SKM-1 treated with dmso at 0.1 percent for 144 hours (cell line): ENCODE measurements around the gene CNTNAP2.

Source experiments
- DNase-seq: peaks from one replicate; lab custom pipeline; 2025; ENCODE audit not compliant: unreplicated experiment; lab: John Stamatoyannopoulos, UW

Gene CNTNAP2

DNA sequence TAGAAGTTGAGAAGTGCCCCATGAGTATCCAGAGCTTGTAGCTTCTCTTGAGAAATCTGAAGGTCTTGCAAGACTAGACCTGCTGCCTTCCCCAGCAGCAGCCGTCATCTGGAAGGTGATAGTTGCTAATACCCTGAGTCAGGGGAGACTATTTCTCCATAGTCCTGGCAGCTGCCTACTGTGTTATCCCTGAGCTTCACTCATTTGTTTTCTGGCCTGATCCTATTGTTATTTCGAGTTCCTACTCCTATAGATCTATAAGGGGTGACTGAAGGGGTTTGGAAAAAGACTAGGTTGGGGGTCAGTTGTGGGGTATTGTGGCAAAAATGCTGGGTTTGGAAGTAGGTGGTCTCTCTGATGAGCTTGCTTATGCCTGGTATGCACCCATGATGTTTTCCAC lies 297.8 kb downstream of the CNTNAP2 start:
- DNase-seq = no peak

DNA sequence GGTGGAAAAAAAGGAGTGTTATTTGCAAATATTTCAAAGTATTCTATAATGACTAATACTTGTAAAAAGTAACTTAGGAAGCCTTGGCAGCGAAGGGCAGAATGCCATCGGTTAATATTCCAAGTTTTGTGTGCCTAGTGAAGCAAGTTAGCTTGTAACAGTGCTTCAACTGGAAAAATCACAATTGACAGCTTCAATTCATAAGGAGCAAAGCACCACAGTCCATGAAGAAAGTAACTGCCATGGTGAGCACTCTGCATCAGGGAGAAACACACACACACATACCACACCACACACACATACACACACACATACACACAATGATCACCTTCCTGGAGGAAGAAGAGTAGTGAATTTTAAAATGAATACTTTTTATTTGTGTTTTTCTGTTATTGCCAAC lies 298.3 kb downstream of the CNTNAP2 start:
- DNase-seq = no peak

DNA sequence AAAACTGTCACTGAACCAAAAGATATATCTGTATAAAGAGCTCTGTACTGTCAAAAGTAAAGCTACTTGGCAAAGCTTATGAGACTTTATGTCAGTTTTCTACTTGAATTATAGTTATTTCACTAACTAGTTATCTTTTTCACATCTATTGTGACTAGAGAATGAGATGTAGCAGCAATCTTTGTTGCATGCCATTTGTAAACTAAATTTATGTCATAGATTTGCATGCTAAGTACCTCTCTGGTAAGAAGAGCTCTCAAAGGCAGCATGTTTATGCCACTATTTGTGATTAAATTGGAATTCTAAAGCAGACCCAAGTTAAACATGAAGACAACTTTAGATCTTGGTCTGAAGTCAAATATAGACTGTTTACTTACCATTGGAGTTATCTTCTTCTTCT lies 300.6 kb downstream of the CNTNAP2 start:
- no peak for DNase-seq

DNA sequence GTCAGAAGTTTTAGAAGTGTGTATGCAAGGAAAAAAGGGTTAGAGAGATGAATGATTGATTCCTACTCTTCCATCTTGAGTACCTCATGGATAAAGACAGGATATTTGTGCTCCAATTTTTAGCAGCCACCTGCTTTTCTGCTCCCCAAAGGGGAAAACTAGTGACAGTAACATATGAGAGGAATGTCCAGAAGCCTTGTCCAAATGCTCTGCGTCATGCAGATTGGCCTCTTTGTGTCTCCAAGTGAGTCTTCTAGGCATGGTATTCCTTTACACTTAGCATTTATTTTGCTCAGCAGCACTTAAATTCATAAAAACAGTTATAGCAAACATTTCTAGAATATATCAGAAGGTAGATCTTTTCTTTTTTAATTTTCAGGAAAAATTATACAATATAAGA lies 306.8 kb downstream of the CNTNAP2 start:
- DNase-seq = no peak

DNA sequence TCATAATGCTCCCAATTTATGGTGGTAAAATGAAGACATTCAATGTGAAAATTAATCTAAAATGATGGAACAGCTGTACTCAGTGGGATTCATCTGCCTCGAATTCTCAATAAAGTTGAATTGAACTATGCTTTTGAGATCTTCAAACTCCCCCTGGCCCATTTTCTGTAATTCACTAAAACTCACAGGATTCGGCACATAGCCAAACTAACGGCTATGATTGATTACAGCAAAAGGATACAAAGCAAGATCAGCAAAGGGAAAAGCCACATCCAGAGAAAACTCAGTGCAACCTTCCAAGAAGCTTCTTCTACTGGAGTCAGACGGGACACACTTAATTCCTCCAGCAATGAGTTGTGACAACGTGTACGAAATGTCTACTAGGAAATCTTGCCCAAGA lies 307.5 kb downstream of the CNTNAP2 start:
- no peak for DNase-seq

DNA sequence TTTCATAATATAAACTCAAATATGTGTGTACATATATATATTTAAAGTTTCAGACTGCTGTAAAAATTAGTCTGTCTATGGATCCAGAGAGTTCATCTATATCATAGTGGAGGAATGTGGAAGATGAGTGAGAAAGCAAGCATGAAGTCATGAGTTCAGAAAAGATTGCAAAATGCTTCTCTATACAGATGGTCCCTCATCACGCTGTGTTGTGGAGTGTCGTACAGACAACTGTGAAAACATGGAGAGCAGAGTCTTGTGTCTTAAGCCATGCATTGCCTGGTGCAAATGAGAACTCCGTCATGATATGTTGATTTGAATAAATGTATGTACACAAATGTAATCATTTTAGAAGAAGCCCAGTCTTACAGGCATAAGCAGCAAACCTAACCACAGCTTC lies 316.9 kb downstream of the CNTNAP2 start:
- no peak for DNase-seq

DNA sequence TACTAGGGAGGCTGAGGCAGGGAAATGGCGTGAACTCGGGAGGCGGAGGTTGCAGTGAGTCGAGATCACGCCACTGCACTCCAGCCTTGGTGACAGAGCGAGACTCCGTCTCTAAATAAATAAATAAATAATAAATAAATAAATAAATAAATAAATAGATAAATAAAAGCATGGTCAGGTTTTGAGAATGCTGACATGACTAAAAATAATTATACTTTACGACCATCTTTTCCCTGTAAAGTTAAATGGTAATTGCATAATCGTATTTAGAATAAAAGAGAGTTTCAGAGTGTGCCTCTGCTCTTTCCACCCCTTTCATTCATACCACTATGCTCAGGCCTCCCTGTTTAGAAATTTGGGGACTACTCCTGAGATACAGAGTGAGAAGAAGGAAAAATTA lies 326.5 kb downstream of the CNTNAP2 start:
- no peak for DNase-seq

DNA sequence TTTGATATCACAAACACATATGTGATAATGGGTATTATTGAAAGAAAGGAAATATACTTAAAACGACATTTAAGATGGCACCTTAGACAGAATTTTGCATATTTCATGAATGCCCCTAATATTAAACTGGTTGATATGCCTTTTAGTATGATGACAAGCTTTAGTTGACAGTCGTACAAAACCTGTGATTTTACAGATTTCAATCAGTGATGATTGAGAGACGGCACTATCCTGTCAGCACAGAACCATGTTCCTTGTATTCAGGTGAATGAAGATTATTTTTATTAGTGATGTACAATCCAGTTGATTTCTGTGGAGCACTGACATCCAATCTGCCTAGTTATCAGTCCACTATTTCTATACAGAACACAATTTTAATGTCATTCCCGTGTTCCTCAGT lies 333.0 kb downstream of the CNTNAP2 start:
- DNase-seq = no peak

DNA sequence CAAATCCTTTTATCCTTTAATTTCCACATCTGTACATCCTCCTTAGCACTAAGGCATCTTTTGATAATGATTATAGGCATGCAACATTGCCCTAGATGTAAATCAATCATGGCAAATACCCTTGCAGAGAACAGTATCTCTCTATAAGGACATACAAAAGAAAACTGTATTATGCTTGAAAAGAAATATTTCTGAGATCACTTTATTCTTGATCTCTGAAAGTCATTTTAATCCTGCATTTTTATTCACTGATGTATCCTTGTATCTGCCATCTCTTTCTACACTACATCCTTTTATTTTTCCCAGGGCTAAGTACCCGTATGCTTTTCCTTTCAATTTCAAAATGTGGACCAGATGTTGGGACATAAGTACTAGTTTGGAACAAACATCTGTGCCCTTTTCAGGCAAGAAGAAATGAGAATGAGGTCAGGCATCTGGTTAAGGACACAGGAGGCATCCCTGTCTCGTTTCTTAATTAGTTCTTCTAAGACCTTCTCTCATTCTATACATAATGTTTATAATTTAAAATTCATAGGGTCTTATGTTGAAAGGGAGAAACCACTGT lies 338.6 kb downstream of the CNTNAP2 start:
- no peak for DNase-seq

DNA sequence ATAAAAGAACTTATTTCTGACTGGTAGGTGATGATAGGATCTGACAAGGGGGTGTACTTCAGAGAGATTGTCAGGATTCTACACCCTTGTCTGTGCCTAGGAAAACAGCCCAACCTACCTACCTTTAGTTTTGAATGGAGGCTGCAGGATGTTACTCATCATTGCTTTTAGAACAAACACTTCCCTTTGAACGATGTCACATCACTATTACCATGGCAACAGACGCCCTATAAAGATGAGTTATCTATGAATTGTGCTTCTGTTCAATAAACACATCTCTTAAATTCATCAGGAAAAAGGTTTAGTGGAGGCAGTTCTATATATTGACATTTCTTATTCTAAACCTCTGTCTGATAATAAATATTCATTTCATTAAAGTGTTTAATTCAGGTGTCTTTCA lies 362.4 kb downstream of the CNTNAP2 start:
- no peak for DNase-seq

DNA sequence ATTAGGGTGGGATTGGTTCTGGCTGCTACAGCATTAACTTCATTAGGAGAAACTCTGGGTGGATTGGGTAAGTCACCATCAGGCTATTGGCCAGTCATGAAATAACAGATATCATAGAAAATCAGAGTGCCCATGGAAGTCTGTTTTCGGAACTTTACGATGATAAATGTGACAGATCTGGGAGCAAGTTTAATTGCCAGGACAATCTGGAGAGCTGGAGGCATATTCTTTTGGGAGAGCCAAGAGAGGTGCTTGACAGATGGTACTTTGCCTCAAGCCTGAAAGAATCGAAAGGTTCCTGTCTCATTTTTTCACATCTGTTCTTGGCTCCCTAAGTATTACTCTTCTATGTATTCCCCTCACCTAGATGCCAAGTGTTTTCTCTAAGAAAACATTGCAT lies 369.9 kb downstream of the CNTNAP2 start:
- no peak for DNase-seq

DNA sequence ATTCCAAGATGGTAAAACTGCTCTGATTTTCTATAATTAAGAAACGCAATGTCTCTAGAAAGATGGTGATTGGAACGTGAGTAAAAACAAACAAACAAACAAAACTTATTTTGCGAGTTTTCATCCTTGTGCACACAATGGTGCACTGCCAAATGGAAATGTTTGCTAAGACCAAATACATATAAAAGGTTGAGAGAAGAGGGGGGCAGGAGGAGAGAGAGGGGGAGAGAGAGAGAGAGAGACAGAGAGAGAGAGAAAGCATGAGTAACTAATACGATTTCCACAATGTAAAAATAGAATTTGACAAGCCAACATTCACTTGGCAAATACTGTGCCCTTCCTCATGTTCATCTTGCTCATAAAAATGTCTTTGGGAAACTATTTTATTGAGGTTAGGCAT lies 375.4 kb downstream of the CNTNAP2 start:
- no peak for DNase-seq

DNA sequence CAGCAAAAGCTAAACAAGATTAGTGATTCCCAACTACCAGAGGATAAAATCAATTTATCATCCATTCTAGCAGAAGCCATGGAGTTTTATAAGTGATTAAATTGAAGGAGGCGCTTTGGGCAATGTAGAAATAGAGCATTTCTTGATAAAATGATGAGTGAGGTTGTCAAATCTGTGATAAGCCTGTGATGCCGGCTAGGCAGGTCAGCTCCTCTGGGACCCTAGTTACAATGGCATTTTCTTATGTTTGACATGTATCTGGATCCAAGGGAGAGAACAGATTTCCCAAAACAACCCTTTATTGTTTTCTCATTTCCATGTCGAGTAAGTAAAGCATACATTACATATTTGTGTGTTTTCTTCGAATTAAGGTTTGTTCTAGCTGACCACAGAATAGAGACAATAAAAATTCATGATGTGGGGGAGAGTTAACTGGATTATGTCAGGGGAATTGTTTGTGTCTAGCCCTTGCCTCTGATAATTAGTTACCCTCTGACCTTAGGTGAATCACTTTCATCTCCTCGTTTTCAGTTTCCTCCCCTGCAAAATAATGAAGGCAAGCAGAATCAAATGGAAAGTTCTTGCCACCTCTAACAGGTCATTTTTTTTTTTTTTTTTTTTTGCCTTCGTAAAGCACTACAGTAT lies 378.5 kb downstream of the CNTNAP2 start:
- no peak for DNase-seq

DNA sequence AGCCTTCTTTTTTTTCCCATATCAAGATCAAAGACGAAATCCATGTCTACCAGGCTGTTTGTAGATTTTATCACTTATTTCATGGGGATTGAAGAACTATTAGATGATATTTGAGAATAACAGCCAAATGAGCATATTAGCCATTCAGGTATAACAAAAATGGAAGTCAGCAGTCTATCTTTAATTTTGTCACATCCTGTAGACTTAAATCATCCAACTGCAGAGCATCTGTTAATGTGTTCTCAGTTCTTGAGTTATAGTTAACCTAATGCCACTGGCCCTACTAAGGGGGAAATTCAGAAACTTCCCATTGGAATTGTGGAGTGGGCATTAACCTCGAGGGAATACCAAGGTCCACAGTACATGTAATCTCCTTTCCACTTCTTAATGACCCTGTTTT lies 380.1 kb downstream of the CNTNAP2 start:
- DNase-seq = no peak

DNA sequence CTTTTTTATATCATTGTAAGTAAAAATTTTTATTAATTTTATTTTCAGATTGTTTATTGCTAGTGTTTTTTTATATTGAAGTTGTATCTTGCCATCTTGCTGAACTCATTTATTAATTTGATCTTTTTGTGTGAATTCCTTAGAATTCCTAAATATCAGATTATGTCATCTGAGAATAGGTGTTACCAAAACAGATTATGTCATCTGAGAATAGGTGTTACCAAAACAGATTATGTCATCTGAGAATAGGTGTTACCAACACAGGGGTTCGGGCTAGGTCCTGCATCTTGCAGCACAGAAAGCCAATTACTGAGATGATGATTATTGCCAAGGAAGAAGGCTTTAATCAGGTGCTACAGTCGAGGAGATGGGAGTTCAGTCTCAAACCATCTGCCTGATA lies 383.4 kb downstream of the CNTNAP2 start:
- DNase-seq = no peak

DNA sequence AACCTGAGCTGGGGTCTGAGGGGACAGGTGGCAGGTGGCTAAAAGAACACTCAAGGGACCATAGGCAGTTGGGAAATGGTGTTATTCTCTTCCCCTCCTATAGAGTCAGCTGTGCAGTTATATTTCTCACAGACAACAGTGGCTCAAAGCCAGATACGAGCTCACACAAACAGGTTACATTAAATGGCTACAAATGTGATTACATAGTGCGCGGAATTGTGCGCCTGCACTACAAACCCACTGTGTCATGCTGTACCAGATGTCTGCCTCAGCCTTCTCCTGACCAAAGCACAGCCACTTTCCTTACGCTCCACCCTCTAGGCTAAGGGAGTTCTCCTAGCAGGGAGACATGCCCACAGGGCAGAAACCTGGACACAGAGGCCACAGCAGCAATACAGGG lies 387.2 kb downstream of the CNTNAP2 start:
- DNase-seq = no peak

DNA sequence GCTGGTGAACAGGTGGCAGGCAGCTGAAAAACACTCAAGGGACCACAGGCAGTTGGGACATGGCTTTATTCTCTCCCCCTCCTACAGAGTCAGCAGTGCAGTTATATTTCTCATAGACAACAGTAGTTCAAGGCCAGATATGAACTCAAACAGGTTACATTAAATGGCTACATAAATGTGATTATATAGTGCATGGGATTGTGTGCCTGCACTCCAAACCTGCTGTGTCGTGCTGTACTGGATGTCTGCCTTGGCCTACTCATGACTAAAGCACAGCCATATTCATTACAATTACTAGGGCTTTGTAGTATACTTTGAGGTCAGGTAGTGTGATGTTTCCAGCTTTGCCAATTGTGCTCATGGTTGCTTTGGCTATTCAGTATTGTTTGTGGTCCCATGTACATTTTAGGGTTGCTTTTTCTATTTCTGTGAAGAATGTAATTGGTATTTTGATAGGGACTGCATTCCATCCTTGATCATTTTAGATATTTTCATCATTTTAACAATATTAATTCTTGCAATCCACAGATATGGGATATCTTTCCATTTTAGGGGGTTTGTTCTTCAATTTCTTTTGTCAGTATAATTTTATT lies 393.6 kb downstream of the CNTNAP2 start:
- no peak for DNase-seq

DNA sequence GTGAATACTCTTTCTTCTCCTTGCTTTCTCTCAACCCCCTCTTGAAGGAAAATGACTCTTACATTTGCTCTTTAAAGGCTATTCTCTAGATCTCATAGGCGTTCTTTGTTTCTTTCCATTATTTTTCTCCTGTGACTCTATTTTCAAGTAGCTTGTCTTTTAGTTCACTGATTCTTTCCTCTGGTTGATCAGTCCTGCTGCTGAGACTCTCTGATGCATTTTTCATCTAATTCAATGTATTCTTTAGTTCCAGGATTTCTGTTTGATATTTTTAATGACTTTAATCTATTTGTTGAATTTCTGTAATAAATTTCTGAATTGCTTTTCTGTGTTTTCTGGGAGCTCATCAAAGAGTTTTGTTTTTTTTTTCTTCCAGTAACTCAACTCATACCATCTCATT lies 397.7 kb downstream of the CNTNAP2 start:
- DNase-seq = no peak

DNA sequence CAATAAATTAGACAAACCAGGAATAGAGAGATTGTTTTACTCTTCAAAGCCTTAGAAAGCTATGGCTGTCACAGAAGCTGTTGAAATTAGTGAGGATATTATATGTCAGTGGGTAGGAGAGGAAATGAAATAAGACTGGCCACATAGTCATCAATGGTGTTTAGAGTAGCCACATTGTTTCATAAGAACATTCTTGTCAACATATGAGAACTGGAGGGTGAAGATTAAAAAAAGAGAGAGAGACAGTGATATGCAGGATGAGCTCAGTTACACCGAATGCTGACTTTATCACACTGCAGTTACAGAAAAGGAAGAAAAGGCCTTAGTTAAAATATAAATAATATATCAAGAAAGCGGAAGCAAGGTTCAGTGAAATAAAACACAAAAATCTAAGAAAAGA lies 412.0 kb downstream of the CNTNAP2 start:
- no peak for DNase-seq

DNA sequence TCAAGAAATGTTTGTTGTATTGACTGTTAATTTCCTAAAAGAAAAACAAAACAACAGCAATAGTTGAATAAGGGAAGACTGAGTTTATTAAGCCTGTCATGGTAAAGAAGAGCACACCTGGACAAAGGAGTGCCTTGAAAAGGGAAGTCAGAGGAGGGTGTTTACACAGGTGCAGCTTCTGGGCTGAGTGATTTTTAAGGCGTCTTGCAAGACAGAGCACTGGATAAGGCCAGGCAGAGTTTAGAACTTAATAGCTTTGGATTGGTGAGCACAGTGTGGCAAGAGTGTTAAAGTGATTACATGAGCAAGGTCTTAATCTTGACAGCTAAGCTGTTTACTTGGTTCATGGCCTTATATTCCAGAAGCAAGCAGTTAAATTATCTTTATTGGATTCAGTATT lies 423.2 kb downstream of the CNTNAP2 start:
- DNase-seq = no peak

DNA sequence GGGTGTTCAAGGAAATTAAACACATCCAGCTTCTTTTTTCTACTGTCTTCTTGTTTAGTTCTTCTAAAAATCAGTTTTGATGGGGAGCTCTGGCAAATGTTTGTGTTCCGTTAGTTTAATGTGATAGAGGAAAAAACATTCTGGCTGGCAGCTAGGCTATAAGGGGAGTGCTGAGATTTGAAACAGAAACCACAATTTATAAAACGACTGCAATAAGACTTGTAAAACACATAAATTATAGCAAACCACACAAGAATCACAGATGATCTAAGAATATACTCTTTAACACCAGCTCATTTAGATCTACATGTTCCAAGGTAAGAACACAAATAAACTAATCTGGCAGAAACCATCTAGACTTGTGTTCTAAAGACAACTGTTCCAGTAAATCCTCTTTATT lies 425.5 kb downstream of the CNTNAP2 start:
- no peak for DNase-seq

DNA sequence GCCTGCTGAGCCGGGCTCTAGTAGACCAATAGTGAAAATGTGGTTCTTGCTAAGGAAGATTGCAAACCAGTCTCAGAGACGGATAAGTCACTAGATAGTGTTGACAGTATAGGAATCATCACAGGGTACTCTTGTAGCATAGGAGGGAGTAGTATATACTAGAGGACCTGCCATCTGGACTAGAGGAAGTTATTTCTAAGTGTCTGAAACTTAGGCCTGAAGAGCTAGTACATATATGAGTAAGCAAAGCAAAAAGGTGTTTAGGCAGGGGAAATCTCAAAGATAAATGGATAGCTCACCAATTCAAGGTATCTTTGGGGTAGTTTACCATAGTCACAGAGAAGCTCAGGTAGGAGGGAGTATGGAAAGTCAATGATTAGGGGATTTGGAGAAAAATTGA lies 428.1 kb downstream of the CNTNAP2 start:
- no peak for DNase-seq

DNA sequence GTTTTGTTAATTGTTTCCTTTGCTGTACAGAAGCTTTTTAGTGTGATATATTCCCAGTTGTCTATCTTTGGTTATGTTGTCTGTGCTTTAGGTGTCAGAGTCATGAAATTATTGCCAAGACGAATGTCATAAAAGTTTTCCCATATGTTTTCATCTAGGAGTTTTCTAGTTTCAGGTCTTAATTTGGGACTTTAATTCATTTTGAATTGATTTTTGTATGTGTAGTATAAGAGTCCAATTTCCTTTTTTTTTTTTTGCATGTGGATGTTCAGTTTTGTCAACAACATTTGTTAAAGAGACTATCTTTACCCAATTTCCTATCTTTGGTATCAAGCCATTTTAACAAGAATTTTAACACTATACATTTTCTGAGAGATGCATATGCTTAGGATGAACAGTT lies 432.2 kb downstream of the CNTNAP2 start:
- no peak for DNase-seq
